Ovary (tissue), 3 donors: Measurements from ENCODE around the gene PIP5K1B.

ENCODE experiments used
- POLR2A ChIP-seq: fragments of 450-650 bp; IDR thresholded peaks from one replicate; pipeline ENCODE4 v1.6.1; 2017; ENCODE audit warnings: antibody characterized with exemption, mild to moderate bottlenecking, moderate library complexity
- TF ChIP-seq, protein P1 (sequence below), 3 donors: fragments of 450-650 bp in 2 of 3; fragments of 200-600 bp in 1 of 3; IDR thresholded peaks; one replicate each; pipeline versions ENCODE4 v1.5.1 to v1.8.0; 2016 to 2022; ENCODE audit warnings: antibody characterized with exemption in 3 of 3, mild to moderate bottlenecking in 1 of 3
- donor health status: DM: no; HTN: no; CAD: no.

GRCh38 chr9:69027355-69028097, 322.5 kb downstream of the PIP5K1B start:
- TF ChIP-seq, protein P1, sequence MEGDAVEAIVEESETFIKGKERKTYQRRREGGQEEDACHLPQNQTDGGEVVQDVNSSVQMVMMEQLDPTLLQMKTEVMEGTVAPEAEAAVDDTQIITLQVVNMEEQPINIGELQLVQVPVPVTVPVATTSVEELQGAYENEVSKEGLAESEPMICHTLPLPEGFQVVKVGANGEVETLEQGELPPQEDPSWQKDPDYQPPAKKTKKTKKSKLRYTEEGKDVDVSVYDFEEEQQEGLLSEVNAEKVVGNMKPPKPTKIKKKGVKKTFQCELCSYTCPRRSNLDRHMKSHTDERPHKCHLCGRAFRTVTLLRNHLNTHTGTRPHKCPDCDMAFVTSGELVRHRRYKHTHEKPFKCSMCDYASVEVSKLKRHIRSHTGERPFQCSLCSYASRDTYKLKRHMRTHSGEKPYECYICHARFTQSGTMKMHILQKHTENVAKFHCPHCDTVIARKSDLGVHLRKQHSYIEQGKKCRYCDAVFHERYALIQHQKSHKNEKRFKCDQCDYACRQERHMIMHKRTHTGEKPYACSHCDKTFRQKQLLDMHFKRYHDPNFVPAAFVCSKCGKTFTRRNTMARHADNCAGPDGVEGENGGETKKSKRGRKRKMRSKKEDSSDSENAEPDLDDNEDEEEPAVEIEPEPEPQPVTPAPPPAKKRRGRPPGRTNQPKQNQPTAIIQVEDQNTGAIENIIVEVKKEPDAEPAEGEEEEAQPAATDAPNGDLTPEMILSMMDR (IDR thresholded peaks at IDR 0.05): peak; percentile 25 to 30 (median 29)
- TF ChIP-seq POLR2A: no peak
